UCSD-AML1 (cell line): ENCODE measurements around the gene GOLGA8S.
"Not testable (repeated sequence)": the region's sequence is repeated elsewhere in the genome, so short reads cannot be mapped to it uniquely, and the experiment has no call there.

ENCODE experiments used
- DNase-seq: peaks from one replicate; lab custom pipeline; 2025; ENCODE audit not compliant: unreplicated experiment; lab: John Stamatoyannopoulos, UW

GOLGA8S gene

GRCh38 chr15:23395832-23396231 is 41.3 kb downstream of the GOLGA8S start:
- DNase-seq: no peak

DNA sequence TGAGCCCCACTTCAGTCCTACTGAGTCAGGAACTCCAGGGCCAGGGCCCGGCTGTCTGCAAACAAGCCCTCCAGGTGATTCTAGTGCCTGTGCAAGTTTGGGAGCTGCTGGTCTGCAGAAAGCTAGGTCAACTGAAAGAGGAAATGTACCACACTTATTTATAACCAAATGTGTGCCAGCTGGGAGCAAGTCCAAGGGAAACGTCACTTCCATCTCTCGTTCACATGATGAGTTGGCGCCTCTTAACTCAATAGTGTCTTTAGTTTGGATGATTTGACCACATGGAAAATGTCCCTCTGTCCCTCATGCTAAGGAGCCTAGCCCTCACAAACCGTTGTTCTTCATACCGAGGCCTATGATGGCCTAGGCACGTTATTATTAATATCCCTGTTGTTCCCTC is 43.2 kb downstream of the GOLGA8S start:
- no peak for DNase-seq

GRCh38 chr15:23398357-23398756 is 43.8 kb downstream of the GOLGA8S start:
- not testable (repeated sequence) for DNase-seq

DNA sequence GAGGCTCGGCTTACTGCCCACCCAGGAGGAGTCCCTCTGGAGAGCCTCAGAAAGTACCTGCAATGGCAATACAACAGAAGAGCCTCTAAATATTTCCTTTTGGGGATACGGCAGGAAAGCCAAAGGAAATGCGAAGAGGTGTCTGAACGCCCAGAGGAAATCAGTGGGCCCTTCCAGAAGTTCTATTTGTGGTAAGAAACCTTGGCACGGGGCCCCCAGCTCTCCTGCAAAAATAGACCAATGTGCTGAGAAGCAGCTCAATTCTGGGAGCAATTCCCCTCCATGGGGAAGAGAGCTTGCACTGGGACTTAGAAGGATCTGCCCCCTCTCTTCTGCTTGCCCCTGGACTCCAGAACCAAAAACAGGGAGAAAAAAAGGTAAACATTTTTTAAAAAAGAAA is 44.7 kb downstream of the GOLGA8S start:
- not testable (repeated sequence) for DNase-seq

- no peak for DNase-seq
Measured at GRCh38 chr15:23401627-23402026, 47.1 kb downstream of the GOLGA8S start.

DNA sequence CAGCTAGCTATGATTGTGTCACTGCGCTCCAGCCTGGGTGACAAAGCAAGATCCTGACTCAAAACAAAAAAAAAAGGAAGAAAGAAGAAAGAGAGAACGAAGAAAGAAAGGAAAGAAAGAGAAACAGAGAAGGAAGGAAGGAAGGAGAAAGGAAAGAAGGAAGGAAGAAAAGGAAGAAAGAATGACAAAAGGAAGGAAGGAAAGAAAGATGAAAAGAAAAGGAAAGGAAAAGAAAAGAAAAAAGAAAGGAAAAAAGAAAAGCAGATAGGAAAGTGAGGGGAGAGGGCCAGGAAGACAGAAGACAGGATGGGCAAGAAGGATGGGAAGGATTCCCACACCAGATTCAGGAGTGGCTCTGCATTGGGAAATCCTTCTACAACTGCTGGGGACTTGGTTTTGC is 47.6 kb downstream of the GOLGA8S start:
- no peak for DNase-seq

- DNase-seq: no peak
Measured at GRCh38 chr15:23402544-23402943, 48.0 kb downstream of the GOLGA8S start.

- no peak for DNase-seq
Measured at GRCh38 chr15:23403550-23403949, 49.0 kb downstream of the GOLGA8S start.

- no peak for DNase-seq
Measured at GRCh38 chr15:23411841-23412240, 57.3 kb downstream of the GOLGA8S start.

DNA sequence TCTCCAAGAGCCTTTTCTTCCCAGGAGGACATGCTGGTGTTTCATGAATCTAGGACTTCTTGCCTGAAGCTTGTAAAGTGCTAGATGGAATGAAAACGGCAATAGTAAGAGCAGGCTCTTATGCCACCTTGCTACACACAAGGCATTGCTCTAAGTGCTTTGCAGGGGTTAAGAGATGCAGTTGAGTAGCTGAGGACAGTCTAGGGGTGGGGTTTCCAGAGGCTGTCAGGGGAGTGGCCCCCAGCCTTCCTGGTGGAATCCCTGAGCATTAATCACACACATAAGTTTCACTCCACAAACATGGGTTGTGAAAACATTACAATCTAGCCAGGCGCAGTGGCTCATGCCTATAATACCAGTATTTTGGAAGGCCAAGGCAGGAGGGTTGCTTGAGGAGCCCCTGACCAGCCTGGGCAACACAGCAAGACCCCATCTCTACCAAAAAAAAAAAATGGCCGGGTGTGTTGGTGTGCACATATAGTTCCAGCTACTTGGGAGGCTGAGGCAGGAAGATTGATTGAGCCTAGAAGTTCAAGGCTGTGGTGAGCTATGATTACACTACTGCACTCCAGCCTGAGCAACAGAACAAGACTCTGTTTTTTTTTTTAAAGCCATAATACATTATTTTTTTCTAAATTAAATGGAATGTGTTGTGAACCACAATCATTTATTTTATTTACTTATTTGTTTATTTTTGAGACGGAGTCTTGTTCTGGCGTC is 58.5 kb downstream of the GOLGA8S start:
- DNase-seq: not testable (repeated sequence)
